GM19455 (cell line): ENCODE data around the gene FBXO47.
"Not testable (repeated sequence)": the region's sequence is repeated elsewhere in the genome, so short reads cannot be mapped to it uniquely, and the experiment has no call there.

Source experiments
- ATAC-seq: cut with Tn5 transposase; IDR thresholded peaks from one replicate; pipeline ENCODE4 v1.9.1; 2021; ENCODE audit not compliant: unreplicated experiment

FBXO47 gene

GRCh38 chr17:38980490-38981217, 13.5 kb upstream of the FBXO47 start:
- ATAC-seq: no peak

- ATAC-seq: no peak
These were observed 11.0 kb upstream of the FBXO47 start for GRCh38 chr17:38978180-38978579.

- not testable (repeated sequence) for ATAC-seq
These were observed 9.0 kb upstream of the FBXO47 start for GRCh38 chr17:38976187-38976551.

GRCh38 chr17:38970804-38971203, 3.6 kb upstream of the FBXO47 start:
- ATAC-seq: no peak

- ATAC-seq: no peak
These were observed 2.9 kb upstream of the FBXO47 start for GRCh38 chr17:38970128-38970527.

GRCh38 chr17:38969281-38969680, 2.1 kb upstream of the FBXO47 start:
- no peak for ATAC-seq

- no peak for ATAC-seq
These were observed 5.8 kb downstream of the FBXO47 start for GRCh38 chr17:38961413-38961812.

- ATAC-seq: no peak
These were observed 6.8 kb downstream of the FBXO47 start for GRCh38 chr17:38960402-38960801.

- ATAC-seq: no peak
These were observed 7.7 kb downstream of the FBXO47 start for GRCh38 chr17:38959508-38959907.

GRCh38 chr17:38958756-38959155, 8.4 kb downstream of the FBXO47 start:
- ATAC-seq: no peak

- ATAC-seq: no peak
These were observed 8.9 kb downstream of the FBXO47 start for GRCh38 chr17:38958326-38958725.

GRCh38 chr17:38953800-38954199, 13.4 kb downstream of the FBXO47 start:
- ATAC-seq: not testable (repeated sequence)

- no peak for ATAC-seq
These were observed 20.0 kb downstream of the FBXO47 start for GRCh38 chr17:38947189-38947588.

GRCh38 chr17:38943607-38944006, 23.6 kb downstream of the FBXO47 start:
- ATAC-seq: no peak

- no peak for ATAC-seq
These were observed 24.4 kb downstream of the FBXO47 start for GRCh38 chr17:38942696-38943334.

GRCh38 chr17:38940404-38940803, 26.8 kb downstream of the FBXO47 start:
- no peak for ATAC-seq

GRCh38 chr17:38939987-38940386, 27.2 kb downstream of the FBXO47 start:
- ATAC-seq: no peak

- ATAC-seq: not testable (repeated sequence)
These were observed 33.2 kb downstream of the FBXO47 start for GRCh38 chr17:38933962-38934361.

- not testable (repeated sequence) for ATAC-seq
These were observed 36.4 kb downstream of the FBXO47 start for GRCh38 chr17:38930782-38931181.

GRCh38 chr17:38926293-38927070, 40.7 kb downstream of the FBXO47 start:
- ATAC-seq: no peak

GRCh38 chr17:38925263-38925995, 41.8 kb downstream of the FBXO47 start, which contains the start of gene LASP1NB:
Gene LASP1NB, plus strand, starts transcription at chr17:38925614.
- ATAC-seq: no peak
